Measurements from ENCODE around the gene MTA1.
A peak's percentile ranks its signal among the peaks of the same experiment; 100 is the strongest.

Gene MTA1

DNA sequence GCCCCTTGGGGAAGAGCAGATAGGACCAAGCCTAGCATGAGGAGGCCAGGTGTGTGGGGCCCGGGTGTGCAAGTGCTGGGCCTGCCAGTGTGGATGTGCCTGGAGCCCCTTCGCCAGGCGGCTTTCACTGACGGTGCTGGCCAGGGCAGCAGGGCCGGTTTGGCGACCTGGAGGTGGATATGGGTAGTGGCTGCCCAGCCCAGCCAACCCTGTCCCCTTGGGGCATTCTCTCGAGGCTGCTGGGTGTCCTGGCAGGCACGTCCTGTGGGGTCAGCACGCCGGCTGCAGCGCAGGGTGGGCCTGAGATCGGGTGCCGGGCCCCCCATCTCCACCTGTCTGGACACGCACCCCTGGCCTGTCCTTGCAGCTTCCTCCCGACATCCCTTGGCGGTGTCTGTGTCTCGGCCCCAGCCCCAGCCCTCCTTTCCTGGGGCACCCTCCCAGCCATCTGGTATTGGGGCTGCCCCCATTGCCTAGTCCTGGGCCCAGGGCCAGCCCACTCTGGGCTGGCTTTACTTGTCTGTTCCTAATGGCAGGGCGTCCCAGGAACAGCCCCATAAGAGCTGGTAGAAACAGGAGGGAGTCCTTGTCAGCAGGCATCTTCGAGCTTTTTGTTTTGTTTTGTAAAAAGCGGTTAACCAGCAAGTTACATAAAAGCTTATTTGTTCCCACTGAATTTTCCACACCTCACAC lies 47.8 kb downstream of the MTA1 start:
- no peak for DNase-seq

- no peak for DNase-seq
Observed at GRCh38 chr14:105467942-105468471, 48.4 kb downstream of the MTA1 start.

GRCh38 chr14:105468621-105469241 lies 49.1 kb downstream of the MTA1 start:
- DNase-seq, result no peak

GRCh38 chr14:105469456-105470349 lies 50.1 kb downstream of the MTA1 start:
- no peak for DNase-seq

DNA sequence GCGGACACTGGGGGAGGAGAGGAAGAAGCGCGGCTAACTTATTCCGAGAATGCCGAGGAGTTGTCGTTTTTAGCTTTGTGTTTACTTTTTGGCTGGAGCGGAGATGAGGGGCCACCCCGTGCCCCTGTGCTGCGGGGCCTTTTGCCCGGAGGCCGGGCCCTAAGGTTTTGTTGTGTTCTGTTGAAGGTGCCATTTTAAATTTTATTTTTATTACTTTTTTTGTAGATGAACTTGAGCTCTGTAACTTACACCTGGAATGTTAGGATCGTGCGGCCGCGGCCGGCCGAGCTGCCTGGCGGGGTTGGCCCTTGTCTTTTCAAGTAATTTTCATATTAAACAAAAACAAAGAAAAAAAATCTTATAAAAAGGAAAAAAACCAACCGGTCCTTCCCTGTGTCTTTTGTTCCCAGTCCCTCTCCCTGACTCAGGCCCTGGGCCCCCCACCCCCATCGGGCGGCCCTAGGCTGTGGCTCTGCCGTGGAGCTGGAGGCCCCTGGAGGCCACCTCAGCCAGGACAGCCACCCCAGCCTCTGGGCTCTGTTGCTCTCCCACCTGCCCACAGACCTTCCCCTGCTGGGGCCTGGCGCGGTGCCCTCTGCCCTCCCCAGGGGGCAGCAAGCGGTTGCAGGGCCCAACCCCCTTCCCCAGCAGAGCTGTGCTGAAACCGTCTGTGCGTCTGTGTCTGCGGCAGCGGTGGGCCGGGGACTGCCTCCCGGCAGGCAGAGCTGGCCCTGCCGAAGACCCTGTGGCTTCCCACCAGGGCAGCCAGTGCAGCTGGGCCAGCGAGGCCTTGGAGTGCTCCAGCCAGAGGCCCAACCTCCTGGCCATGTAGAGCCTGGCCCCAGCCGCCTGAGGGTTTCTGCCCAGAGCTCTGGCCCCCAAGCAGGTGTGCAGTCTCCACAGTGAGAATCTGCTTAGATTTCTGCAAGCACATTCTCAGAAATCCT lies 51.0 kb downstream of the MTA1 start:
- DNase-seq, result no peak

DNA sequence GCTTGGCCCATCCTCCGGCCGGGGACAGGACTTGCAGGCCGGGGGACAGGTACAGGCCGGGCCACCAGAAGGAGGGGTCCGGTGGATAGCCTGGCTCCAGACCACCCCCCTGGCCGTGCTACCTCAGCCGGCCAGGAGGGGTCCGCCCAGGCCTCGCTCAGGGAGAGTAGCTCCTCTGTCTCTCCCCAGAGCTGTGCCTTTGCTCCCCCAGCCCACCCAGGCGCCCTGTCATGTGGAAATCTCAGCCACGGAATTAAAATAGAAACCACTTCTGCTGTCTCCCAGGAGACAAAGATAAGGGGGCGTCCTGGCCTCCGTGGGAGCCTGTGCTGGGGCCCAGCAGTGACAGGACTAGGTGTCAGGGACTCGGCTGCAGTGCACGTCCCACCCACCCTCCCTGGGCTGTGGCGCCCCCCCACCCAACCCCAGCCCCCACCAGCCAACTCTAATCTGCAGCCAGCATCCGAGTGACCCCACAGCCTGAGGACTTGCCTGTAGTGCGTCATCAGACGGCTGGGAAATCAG lies 51.7 kb downstream of the MTA1 start:
- DNase-seq, result no peak

DNA sequence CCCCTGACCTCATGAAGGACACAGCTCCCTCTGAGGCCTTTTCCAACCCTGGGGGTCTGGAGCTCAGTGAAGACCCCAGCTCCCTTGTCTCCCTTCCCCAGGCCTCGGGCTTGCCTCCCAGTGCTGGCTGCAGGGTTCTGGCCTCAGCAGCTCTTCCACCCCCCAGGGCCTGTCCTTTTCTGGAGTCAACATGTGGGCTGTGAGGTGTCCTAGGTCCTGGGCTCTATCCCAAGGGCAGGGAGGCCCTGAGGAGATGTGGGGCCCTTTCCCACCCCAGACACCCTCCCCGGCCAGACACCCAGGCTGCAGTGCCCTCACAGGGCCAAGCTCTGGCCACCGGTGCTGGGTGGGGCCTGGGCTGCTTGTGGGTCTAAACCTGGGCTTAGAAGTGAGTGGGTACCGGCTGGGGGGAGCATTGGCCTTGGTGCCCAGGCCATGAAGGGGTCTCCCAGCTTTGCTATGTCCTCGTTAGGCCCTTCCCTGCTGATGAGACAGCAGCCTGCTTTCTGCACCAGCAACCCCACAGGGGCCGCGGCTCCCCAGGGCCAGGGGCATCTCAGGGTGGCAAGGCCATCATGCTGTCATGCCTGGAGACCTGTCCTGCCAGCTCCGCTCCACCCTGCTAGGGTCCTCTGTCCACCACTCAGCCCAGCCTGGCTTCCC lies 52.3 kb downstream of the MTA1 start:
- DNase-seq, result no peak

- DNase-seq, result no peak
Observed at GRCh38 chr14:105472486-105472991, 52.9 kb downstream of the MTA1 start.

- DNase-seq, result no peak
Observed at GRCh38 chr14:105473033-105473676, 53.5 kb downstream of the MTA1 start.

- DNase-seq, result peak; percentile 77 to 82
Observed at GRCh38 chr14:105473677-105474482, 54.3 kb downstream of the MTA1 start.

DNA sequence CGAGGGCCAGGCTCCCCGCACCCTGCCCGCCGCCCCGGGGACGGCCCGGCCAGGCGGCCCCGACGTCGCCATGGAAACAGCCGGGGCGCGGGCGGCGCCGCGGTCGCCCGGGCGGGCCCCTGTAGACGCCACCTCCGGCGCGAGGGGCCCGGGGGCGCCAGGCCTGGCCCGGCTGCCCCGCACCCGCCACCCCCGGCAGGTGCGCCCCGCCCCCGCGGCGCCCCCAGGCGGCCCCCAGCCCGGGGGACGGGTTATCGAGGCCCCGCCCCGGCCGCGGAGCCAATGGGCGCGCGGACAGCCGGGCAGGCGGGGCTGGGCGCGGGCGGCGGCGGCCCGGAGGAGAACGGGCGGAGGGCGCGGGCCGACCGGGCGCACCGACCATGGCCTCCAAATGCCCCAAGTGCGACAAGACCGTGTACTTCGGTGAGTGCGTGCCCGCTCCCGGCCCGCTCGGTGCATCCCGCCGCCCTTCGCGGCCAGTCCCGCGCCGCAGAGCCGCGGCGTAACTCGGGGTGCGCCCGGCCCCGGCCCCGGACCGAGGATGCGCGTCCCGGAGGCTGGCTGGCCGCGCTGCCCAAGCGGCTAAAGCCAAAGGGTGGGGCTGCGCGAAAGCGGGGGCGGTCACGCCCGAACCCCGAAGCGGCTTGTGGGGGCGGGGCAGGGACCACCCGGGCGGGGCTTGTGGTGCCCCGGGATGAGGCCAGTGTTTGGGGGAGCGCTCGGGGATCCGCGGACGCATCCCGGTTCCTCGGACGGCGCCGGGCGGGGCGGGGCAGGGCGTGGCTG lies 55.0 kb downstream of the MTA1 start, which contains the start of gene CRIP2:
TSS of gene CRIP2 (plus strand) at position 339 of the 786 bp plus-strand sequence. CDS start at position 381, 42 bp downstream.
- DNase-seq, result peak; percentile 57 to 69

DNA sequence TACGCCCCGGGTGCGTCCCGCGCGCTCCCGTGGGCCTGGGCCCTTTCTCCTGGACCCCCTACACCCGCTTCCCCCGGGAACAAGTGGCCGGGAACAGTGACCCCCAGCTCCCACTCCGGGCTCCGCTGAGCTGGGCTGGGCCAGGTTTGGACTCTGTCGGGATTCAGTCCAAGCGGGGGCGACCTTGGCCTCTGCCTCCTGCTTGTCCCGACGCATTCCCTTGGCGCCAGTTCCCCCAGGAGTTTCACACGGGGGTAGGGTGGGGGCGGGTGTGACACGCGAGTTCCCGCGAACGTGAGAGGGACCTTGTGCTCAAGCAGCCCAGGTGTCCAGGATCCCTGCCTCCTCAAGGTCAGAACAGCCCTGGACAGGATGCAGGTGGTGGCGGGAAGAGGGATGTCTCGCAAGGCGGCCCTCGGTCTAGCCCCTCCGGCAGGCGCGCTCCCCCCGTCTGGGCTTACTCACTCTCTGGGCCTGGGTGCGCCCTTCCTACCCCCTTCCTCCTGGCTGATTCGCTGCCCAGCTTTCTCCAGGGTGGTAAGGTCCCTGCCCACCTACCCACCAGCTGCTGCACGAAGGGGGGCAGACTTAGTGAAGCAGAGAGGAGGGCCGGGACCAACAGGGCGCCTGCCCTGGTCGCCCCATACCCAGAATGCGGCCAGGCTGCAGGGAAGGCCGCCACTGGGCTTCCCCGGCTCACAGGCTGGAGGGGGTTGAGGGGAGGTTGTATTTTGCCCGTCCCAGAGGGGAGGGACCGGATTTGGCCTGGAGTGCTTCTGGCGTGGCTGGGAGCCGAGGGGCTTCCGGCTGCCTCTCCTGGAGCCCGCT lies 55.9 kb downstream of the MTA1 start:
- DNase-seq, result no peak

- no peak for DNase-seq
Observed at GRCh38 chr14:105476097-105476830, 56.6 kb downstream of the MTA1 start.

DNA sequence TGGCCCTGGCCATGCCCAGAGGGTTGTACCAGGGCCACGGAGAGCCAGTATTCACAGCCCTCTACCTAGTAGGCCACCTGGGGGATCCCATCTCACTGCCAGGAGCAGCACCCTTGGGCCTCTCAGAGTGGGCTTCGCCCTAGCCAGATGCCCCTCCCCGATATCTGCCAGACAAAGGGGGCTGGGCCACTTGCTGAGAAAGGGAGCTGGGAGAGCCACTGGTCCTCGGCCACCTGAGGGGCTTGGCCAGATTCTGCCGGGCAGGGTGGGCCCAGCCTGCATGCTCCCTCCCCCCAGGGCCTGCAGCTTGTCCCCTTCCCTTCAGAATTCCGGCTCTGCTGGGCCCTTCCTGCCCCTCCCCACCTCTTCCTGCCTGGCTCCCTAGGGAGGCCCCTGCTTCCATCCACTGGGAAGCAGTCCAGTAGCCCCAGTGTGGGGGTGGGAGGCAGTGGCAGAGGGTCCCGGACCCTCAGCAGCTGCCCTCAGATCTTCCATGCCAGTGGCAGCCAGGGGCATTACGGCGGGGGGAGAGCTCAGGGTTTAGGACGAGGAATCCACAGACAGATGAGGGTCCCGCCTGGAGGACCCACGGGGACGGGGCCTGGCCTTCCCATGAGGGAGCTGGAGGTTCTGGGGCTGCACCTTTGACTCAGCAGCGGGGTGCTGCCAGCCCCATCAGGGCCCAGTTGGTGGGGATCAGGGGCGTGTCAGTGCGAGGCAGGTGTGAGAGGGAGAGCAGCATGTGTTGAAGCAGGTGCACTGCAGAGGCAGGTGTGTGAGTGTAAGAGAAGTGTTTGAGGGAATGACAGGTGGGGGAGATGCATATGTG lies 57.4 kb downstream of the MTA1 start:
- DNase-seq, result no peak

GRCh38 chr14:105477660-105478397 lies 58.2 kb downstream of the MTA1 start:
- DNase-seq, result peak; percentile 82 to 88

Measured in CD4-positive, alpha-beta T cell treated with Interleukin-1 beta for 1 hour (primary cell).